Astrocyte of the spinal cord (primary cell): ENCODE results near the gene UCMA.
"Not testable (repeated sequence)": the region's sequence is repeated elsewhere in the genome, so short reads cannot be mapped to it uniquely, and the experiment has no call there.

Source experiments
- DNase-seq: peaks from one replicate; pipeline ENCODE4 v3.0.0; 2011; ENCODE audit warnings: low read depth, low spot score
- H3K4me3 ChIP-seq: 2 replicates; pipeline ENCODE4 v1.5.1; 2011; ENCODE audit warnings: low read depth, mild to moderate bottlenecking, low read length, moderate library complexity
- in situ Hi-C: cut with HindIII; loops from 2 replicates; pipeline ENCODE4 v1.10.0; 2017; ENCODE audit warnings: low sequenced_read_pairs
- TF ChIP-seq, protein P1 (sequence below): IDR thresholded peaks from 2 replicates; pipeline ENCODE4 v1.5.1; 2012; ENCODE audit warnings: low read depth, mild to moderate bottlenecking, low read length, inconsistent platforms

UCMA gene, protein sequence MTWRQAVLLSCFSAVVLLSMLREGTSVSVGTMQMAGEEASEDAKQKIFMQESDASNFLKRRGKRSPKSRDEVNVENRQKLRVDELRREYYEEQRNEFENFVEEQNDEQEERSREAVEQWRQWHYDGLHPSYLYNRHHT

GRCh38 chr10:13234172-13234571, at the start of gene UCMA:
Gene UCMA (minus strand): TSS chr10:13234374. CDS start chr10:13234258, 116 bp downstream.
- in situ Hi-C loops: no loop called here

DNA sequence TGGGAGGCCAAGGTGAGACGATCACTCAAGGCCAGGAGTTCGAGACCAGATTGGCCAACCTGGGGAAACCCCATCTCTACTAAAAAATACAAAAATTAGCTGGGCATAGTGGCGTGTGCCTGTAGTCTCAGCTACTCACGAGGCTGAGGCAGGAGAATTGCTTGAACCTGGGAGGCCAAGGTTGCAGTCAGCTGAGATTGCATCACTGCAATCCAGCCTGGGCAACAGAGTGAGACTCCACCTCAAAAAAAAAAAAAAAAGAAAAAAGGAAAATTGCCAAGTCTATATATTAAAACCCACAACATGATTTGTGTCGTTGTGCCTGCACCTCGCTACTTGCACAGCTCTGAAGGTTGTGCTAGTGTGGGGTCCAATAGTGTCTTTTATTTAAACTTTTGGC, 48.2 kb upstream of the UCMA start:
- in situ Hi-C loops, H3K4me3 ChIP-seq, DNase-seq: not testable (repeated sequence)

More at GRCh38 chr10:13234172-13234571, at the start of gene UCMA:
- TF ChIP-seq, protein P1, sequence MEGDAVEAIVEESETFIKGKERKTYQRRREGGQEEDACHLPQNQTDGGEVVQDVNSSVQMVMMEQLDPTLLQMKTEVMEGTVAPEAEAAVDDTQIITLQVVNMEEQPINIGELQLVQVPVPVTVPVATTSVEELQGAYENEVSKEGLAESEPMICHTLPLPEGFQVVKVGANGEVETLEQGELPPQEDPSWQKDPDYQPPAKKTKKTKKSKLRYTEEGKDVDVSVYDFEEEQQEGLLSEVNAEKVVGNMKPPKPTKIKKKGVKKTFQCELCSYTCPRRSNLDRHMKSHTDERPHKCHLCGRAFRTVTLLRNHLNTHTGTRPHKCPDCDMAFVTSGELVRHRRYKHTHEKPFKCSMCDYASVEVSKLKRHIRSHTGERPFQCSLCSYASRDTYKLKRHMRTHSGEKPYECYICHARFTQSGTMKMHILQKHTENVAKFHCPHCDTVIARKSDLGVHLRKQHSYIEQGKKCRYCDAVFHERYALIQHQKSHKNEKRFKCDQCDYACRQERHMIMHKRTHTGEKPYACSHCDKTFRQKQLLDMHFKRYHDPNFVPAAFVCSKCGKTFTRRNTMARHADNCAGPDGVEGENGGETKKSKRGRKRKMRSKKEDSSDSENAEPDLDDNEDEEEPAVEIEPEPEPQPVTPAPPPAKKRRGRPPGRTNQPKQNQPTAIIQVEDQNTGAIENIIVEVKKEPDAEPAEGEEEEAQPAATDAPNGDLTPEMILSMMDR: no peak
- DNase-seq: no peak
- no peak within 1 kb of the TSS for H3K4me3 ChIP-seq

GRCh38 chr10:13276749-13277365, 42.7 kb upstream of the UCMA start:
- in situ Hi-C loops: no loop called here
- no peak overlapping the region for H3K4me3 ChIP-seq
- DNase-seq: peak; percentile 33
- TF ChIP-seq, protein P1: peak; percentile 36

GRCh38 chr10:13276146-13276545, 42.0 kb upstream of the UCMA start:
- in situ Hi-C loops, DNase-seq, H3K4me3 ChIP-seq: not testable (repeated sequence)

DNA sequence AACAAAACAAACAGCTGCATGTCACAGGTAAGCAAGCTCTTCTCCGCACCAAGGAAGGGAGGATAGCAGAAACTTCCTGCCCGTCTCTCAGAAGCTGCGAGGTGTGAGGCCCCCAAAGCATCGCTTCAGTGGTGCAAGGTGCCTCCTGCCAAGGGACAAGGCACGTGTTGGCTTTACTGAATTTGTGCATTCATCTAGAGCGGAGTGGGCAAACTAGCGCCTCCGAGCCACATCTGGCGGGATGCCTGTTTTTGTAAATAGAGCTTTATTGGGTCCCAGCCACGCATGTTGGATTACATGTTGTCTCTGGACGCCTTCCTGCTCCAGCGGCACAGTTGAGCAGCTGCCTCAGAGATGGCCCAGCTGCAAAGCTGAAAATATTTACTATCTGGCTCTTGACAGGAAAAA, 38.0 kb upstream of the UCMA start:
- in situ Hi-C loops: no loop called here
- H3K4me3 ChIP-seq: no peak overlapping the region
- TF ChIP-seq, protein P1: no peak
- DNase-seq: peak; percentile 13

GRCh38 chr10:13271552-13272163, 37.5 kb upstream of the UCMA start:
- H3K4me3 ChIP-seq: no peak overlapping the region
- TF ChIP-seq, protein P1: peak; percentile 59
- no peak for DNase-seq
- in situ Hi-C loops: no loop called here

DNA sequence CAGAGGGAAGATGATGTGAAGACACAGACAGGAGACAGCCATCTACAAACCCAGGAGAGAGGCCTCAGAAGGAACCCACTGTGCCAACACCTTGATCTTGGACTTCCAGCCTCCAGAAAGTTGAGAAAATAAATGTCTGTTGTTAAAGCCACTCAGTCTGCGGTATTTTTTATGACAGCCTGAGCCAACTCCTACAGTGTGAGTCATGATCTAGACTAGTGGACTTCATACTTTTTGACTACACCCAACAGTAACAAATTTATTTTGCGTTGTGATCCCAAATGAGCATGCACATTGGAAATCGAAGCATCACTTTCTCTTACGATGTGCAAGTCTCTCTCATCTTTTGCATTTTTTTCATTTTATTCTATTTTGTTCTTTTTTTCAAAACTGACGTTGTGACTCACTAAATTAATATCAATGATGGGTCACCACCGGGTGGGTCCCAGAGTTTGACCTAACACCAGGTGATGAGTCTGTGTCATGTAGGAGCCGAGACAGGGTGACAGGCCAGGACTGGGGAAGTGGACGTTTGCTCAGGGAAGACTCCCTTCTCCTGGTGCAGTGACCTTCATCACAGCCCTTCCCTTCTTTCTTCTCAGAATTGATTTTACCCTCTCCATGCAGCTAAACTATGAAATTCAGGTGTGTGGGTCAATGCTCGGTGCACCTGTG, 36.8 kb upstream of the UCMA start:
- in situ Hi-C loops: no loop called here
- peak; percentile 7 for DNase-seq
- H3K4me3 ChIP-seq: no peak overlapping the region
- TF ChIP-seq, protein P1: no peak
